ENCODE data around the gene MXD1. TPM values are rescaled to one million over a fixed set of nuclear protein-coding genes. Genes with fewer than 3 reads are reported as not detected.

Gene MXD1
- total and polyA plus RNA-seq, 2 donors (not counting 1 experiment from before 2014, with no cell fraction given) = 16.0 to 20.6 TPM

- no peak overlapping the region for H3K27ac Mint-ChIP-seq
- H3K27ac ChIP-seq (ENCODE audit: low read length in 2 of 2) = no peak overlapping the region
- H4K20me1 ChIP-seq (ENCODE audit: control insufficient read depth, insufficient read depth, low read length, poor library complexity, severe bottlenecking) = no peaks in the 10 kb centered on the region
- no peak overlapping the region for H2AFZ ChIP-seq (ENCODE audit: insufficient read depth, low read depth, low read length, poor library complexity, severe bottlenecking)
- no peak for DNase-seq
- H3K4me1 Mint-ChIP-seq = peaks cover 5% of the 10 kb centered on the region
- no peak overlapping the region for H3K4me3 ChIP-seq (ENCODE audit: control extremely low read depth in 1 of 5, extremely low read depth in 1 of 5, insufficient read depth in 1 of 5, low read depth in 2 of 5, low read length in 4 of 5)
- peaks cover 4 to 59% of the 10 kb centered on the region in 2 experiments for H3K36me3 ChIP-seq (replicated peaks in 1 of 2; ENCODE audit: control extremely low read depth in 1 of 2, control insufficient read depth in 1 of 2, extremely low read depth in 1 of 2, insufficient read depth in 2 of 2, low read length in 1 of 2)
- H3K9ac ChIP-seq (ENCODE audit: low read length) = no peak overlapping the region
- POLR2A ChIA-PET = no interaction called here
- no peaks in the 10 kb centered on the region for H3K4me1 ChIP-seq (ENCODE audit: control insufficient read depth in 2 of 2, insufficient read depth in 2 of 2, low read length in 2 of 2)
- no peaks in the 10 kb centered on the region for H3K9me3 ChIP-seq (ENCODE audit: control extremely low read depth in 1 of 3, control insufficient read depth in 2 of 3, insufficient read depth in 1 of 3, low read length in 2 of 3)
- H3K4me2 ChIP-seq (replicated peaks; ENCODE audit: low read depth, low read length, poor library complexity, severe bottlenecking) = no peak overlapping the region
- no peaks in the 10 kb centered on the region for H3K79me2 ChIP-seq (ENCODE audit: control insufficient read depth, insufficient read depth, low read length)
- no peaks in the 10 kb centered on the region for H3K27me3 ChIP-seq (replicated peaks in 1 of 4; ENCODE audit: control extremely low read depth in 1 of 4, control insufficient read depth in 3 of 4, insufficient read depth in 4 of 4, low read length in 3 of 4)
- ATAC-seq (ENCODE audit: low read depth) = no peak
- no peak for TF ChIP-seq EZH2 (IDR thresholded peaks at IDR 0.05; ENCODE audit: borderline replicate concordance, insufficient read depth, low read depth, low read length, poor library complexity, severe bottlenecking)
- TF ChIP-seq CTCF (IDR thresholded peaks at IDR 0.05) = no peak
- H3K4me3 Mint-ChIP-seq = no peak overlapping the region
- no peaks in the 10 kb centered on the region for H3K27me3 Mint-ChIP-seq
- no peaks in the 10 kb centered on the region for H3K9me3 Mint-ChIP-seq (ENCODE audit: insufficient read depth)
- intact Hi-C loops (cut with micrococcal nuclease) = no loop called here
- CTCF ChIA-PET = interaction anchor here (0.6 kb wide), 1 partner anchor 75 kb away, joined by 3 read pairs; no protein-coding TSS in a partner anchor
- 98% methylated on average over 14 of the region's 14 CpGs for WGBS (ENCODE audit: insufficient coverage)
These were observed 23.1 kb downstream of the MXD1 start for GRCh38 chr2:69937968-69938367.

GRCh38 chr2:69939722-69940121 lies 24.8 kb downstream of the MXD1 start:
- WGBS (ENCODE audit: insufficient coverage) = 98% methylated on average over 8 of the region's 14 CpGs
- Mint-ChIP-seq H3K27ac (no peak overlapping the region), H3K4me1 (no peaks in the 10 kb centered on the region)

More at GRCh38 chr2:69939722-69940121, 24.8 kb downstream of the MXD1 start:
- Histone ChIP-seq H3K27ac (ENCODE audit: low read length in 2 of 2) (no peak overlapping the region), H3K27me3 (replicated peaks in 1 of 4; ENCODE audit: control extremely low read depth in 1 of 4, control insufficient read depth in 3 of 4, insufficient read depth in 4 of 4, low read length in 3 of 4) (no peaks in the 10 kb centered on the region), H4K20me1 (ENCODE audit: control insufficient read depth, insufficient read depth, low read length, poor library complexity, severe bottlenecking) (no peaks in the 10 kb centered on the region), H3K79me2 (ENCODE audit: control insufficient read depth, insufficient read depth, low read length) (no peaks in the 10 kb centered on the region), H3K9me3 (ENCODE audit: control extremely low read depth in 1 of 3, control insufficient read depth in 2 of 3, insufficient read depth in 1 of 3, low read length in 2 of 3) (no peaks in the 10 kb centered on the region), H3K4me1 (ENCODE audit: control insufficient read depth in 2 of 2, insufficient read depth in 2 of 2, low read length in 2 of 2) (no peaks in the 10 kb centered on the region), H3K36me3 (replicated peaks in 1 of 2; ENCODE audit: control extremely low read depth in 1 of 2, control insufficient read depth in 1 of 2, extremely low read depth in 1 of 2, insufficient read depth in 2 of 2, low read length in 1 of 2) (peaks cover 4 to 63% of the 10 kb centered on the region in 2 experiments), H2AFZ (ENCODE audit: insufficient read depth, low read depth, low read length, poor library complexity, severe bottlenecking) (no peak overlapping the region), H3K9ac (ENCODE audit: low read length) (no peak overlapping the region), H3K4me3 (ENCODE audit: control extremely low read depth in 1 of 5, extremely low read depth in 1 of 5, insufficient read depth in 1 of 5, low read depth in 2 of 5, low read length in 4 of 5) (no peak overlapping the region), H3K4me2 (replicated peaks; ENCODE audit: low read depth, low read length, poor library complexity, severe bottlenecking) (no peak overlapping the region)
- DNase-seq (no peak), ATAC-seq (ENCODE audit: low read depth) (no peak)
- H3K9me3 Mint-ChIP-seq (ENCODE audit: insufficient read depth) = no peaks in the 10 kb centered on the region
- no peaks in the 10 kb centered on the region for H3K27me3 Mint-ChIP-seq
- TF ChIP-seq EZH2 (IDR thresholded peaks at IDR 0.05; ENCODE audit: borderline replicate concordance, insufficient read depth, low read depth, low read length, poor library complexity, severe bottlenecking) = no peak
- TF ChIP-seq CTCF (IDR thresholded peaks at IDR 0.05) = no peak
- ChIA-PET POLR2A (no interaction called here), CTCF (no interaction called here)
- intact Hi-C loops (cut with micrococcal nuclease) = no loop called here
- no peak overlapping the region for H3K4me3 Mint-ChIP-seq
